Endothelial cell (in vitro differentiated cells): ENCODE results near the gene TMEM81. TPM values are rescaled to one million over a fixed set of nuclear protein-coding genes. Genes with fewer than 3 reads are reported as not detected.

Source experiments
- DNase-seq: peaks from one replicate; pipeline ENCODE4 v3.0.0; 2021; ENCODE audit warnings: low spot score
- H3K27ac Mint-ChIP-seq: one replicate; pipeline ENCODE4 v1.8.0; 2021; ENCODE audit warnings: mixed read lengths, inconsistent platforms; ENCODE audit not compliant: unreplicated experiment
- H3K27me3 Mint-ChIP-seq: one replicate; pipeline ENCODE4 v1.8.0; 2021; ENCODE audit warnings: mild to moderate bottlenecking, moderate library complexity, mixed read lengths, inconsistent platforms; ENCODE audit not compliant: unreplicated experiment
- H3K36me3 Mint-ChIP-seq: one replicate; pipeline ENCODE4 v1.8.0; 2021; ENCODE audit warnings: mild to moderate bottlenecking, low read depth, mixed read lengths, inconsistent platforms; ENCODE audit not compliant: unreplicated experiment
- H3K4me1 Mint-ChIP-seq: one replicate; pipeline ENCODE4 v1.8.0; 2021; ENCODE audit warnings: mild to moderate bottlenecking, mixed read lengths, inconsistent platforms; ENCODE audit not compliant: unreplicated experiment
- H3K4me3 Mint-ChIP-seq: one replicate; pipeline ENCODE4 v1.8.0; 2021; ENCODE audit warnings: mild to moderate bottlenecking, mixed read lengths, inconsistent platforms; ENCODE audit not compliant: unreplicated experiment
- H3K9me3 Mint-ChIP-seq: one replicate; pipeline ENCODE4 v1.8.0; 2021; ENCODE audit warnings: mixed read lengths, inconsistent platforms; ENCODE audit not compliant: unreplicated experiment
- CTCF ChIP-seq: fragments of 200-600 bp; sonication (generic); IDR thresholded peaks from one replicate; pipeline ENCODE4 v1.5.0; 2021; ENCODE audit warnings: antibody characterized with exemption; ENCODE audit not compliant: unreplicated experiment
- long read RNA-seq: library from polyadenylated mRNA; unstranded; transcript quantifications from one replicate; pipeline ENCODE4 v2.0.0, GENCODE V29; 2020; ENCODE audit not compliant: unreplicated experiment
- total RNA-seq: library from RNA; stranded (reverse); fragmentation: NEBNext Ultra II Directional; extraction: Animal tissue kit (Norgen Biotek cat#: 25700); gene quantifications from one replicate; pipeline ENCODE4 v1.2.1, GENCODE V29; 2021; ENCODE audit not compliant: unreplicated experiment

Gene TMEM81
- total RNA-seq, result 3.7 TPM
- long read RNA-seq, result 0 reads

GRCh38 chr1:205084360-205084759 lies at the start of gene TMEM81:
Gene TMEM81 (minus strand): TSS chr1:205084460. CDS start chr1:205084320, 140 bp downstream.
- H3K27me3 Mint-ChIP-seq, result no peaks in the 10 kb centered on the region
- H3K4me3 Mint-ChIP-seq, result no peak within 1 kb of the TSS
- H3K36me3 Mint-ChIP-seq, result peaks cover 12% of the 10 kb centered on the region
- DNase-seq, result no peak
- no peaks in the 10 kb centered on the region for H3K9me3 Mint-ChIP-seq
- H3K27ac Mint-ChIP-seq, result no peak within 1 kb of the TSS
- peaks cover 3% of the 10 kb centered on the region for H3K4me1 Mint-ChIP-seq
- TF ChIP-seq CTCF, result no peak

- H3K27ac Mint-ChIP-seq, result no peak overlapping the region
- no peaks in the 10 kb centered on the region for H3K4me1 Mint-ChIP-seq
- H3K4me3 Mint-ChIP-seq, result no peak overlapping the region
- TF ChIP-seq CTCF, result no peak
- no peaks in the 10 kb centered on the region for H3K27me3 Mint-ChIP-seq
- no peak for DNase-seq
- no peaks in the 10 kb centered on the region for H3K9me3 Mint-ChIP-seq
- no peaks in the 10 kb centered on the region for H3K36me3 Mint-ChIP-seq
Observed at GRCh38 chr1:205133287-205133686, 49.0 kb upstream of the TMEM81 start.

GRCh38 chr1:205129447-205130029 lies 45.3 kb upstream of the TMEM81 start:
- no peak for TF ChIP-seq CTCF
- DNase-seq, result no peak
- Mint-ChIP-seq H3K9me3 (no peaks in the 10 kb centered on the region), H3K27ac (no peak overlapping the region), H3K4me3 (no peak overlapping the region), H3K36me3 (no peaks in the 10 kb centered on the region), H3K27me3 (no peaks in the 10 kb centered on the region), H3K4me1 (no peaks in the 10 kb centered on the region)

- Mint-ChIP-seq H3K9me3 (no peaks in the 10 kb centered on the region), H3K4me1 (no peaks in the 10 kb centered on the region), H3K36me3 (no peaks in the 10 kb centered on the region), H3K27ac (no peak overlapping the region), H3K27me3 (peaks cover 1% of the 10 kb centered on the region), H3K4me3 (no peak overlapping the region)
- DNase-seq, result no peak
- no peak for TF ChIP-seq CTCF
Observed at GRCh38 chr1:205128050-205128449, 43.8 kb upstream of the TMEM81 start.

GRCh38 chr1:205127646-205128045 lies 43.4 kb upstream of the TMEM81 start:
- peaks cover 3% of the 10 kb centered on the region for H3K4me1 Mint-ChIP-seq
- H3K9me3 Mint-ChIP-seq, result no peaks in the 10 kb centered on the region
- TF ChIP-seq CTCF, result no peak
- peaks cover 1% of the 10 kb centered on the region for H3K27me3 Mint-ChIP-seq
- DNase-seq, result no peak
- H3K4me3 Mint-ChIP-seq, result no peak overlapping the region
- H3K27ac Mint-ChIP-seq, result no peak overlapping the region
- H3K36me3 Mint-ChIP-seq, result no peaks in the 10 kb centered on the region
